Parathyroid adenoma (tissue), 2 donors: ENCODE measurements around the gene KCNJ12.
"Not testable (repeated sequence)": the region's sequence is repeated elsewhere in the genome, so short reads cannot be mapped to it uniquely, and the experiment has no call there.

Experiments
- H2AFZ ChIP-seq: fragments of 300-600 bp; sonication (generic); one replicate; pipeline ENCODE4 v1.7.0; 2017; ENCODE audit warnings: antibody characterized with exemption, mild to moderate bottlenecking
- H3K27ac ChIP-seq: fragments of 300-600 bp; sonication (generic); one replicate; pipeline ENCODE4 v1.7.0; 2017
- H3K27me3 ChIP-seq: fragments of 300-600 bp; sonication (generic); one replicate; pipeline ENCODE4 v1.7.0; 2017; ENCODE audit warnings: low read length; ENCODE audit not compliant: control insufficient read depth, insufficient read depth
- H3K36me3 ChIP-seq: fragments of 300-600 bp; sonication (generic); one replicate; pipeline ENCODE4 v1.7.0; 2017; ENCODE audit warnings: low read length; ENCODE audit not compliant: control insufficient read depth, insufficient read depth
- H3K4me1 ChIP-seq: fragments of 300-600 bp; sonication (generic); one replicate; pipeline ENCODE4 v1.7.0; 2017; ENCODE audit warnings: control low read depth
- H3K4me2 ChIP-seq: fragments of 300-600 bp; sonication (generic); one replicate; pipeline ENCODE4 v1.7.0; 2017; ENCODE audit warnings: low read length
- H3K4me3 ChIP-seq: fragments of 300-600 bp; sonication (generic); one replicate; pipeline ENCODE4 v1.7.0; 2017; ENCODE audit warnings: low read depth, low read length
- H3K79me2 ChIP-seq: fragments of 300-600 bp; sonication (generic); one replicate; pipeline ENCODE4 v1.7.0; 2017; ENCODE audit warnings: control low read depth
- H3K9ac ChIP-seq: fragments of 300-600 bp; sonication (generic); one replicate; pipeline ENCODE4 v1.7.0; 2017; ENCODE audit warnings: mild to moderate bottlenecking
- H3K9me3 ChIP-seq: fragments of 300-600 bp; sonication (generic); one replicate; pipeline ENCODE4 v1.7.0; 2017; ENCODE audit warnings: low read length; ENCODE audit not compliant: control insufficient read depth
- CTCF ChIP-seq: fragments of 300-600 bp; sonication (generic); IDR thresholded peaks from one replicate; pipeline ENCODE4 v1.7.0; 2017; ENCODE audit warnings: antibody characterized with exemption, mild to moderate bottlenecking
- donor health status: primary hyperparathyroidism.

The KCNJ12 gene

GRCh38 chr17:21400816-21401593 is 24.8 kb downstream of the KCNJ12 start:
- Histone ChIP-seq H3K9me3 (no peaks in the 10 kb centered on the region), H3K27me3 (no peaks in the 10 kb centered on the region), H2AFZ (no peak overlapping the region), H3K4me2 (no peak overlapping the region), H3K79me2 (no peaks in the 10 kb centered on the region), H3K4me1 (no peaks in the 10 kb centered on the region), H3K9ac (no peak overlapping the region), H3K4me3 (no peak overlapping the region), H3K27ac (no peak overlapping the region), H3K36me3 (no peaks in the 10 kb centered on the region)
- TF ChIP-seq CTCF = no peak

DNA sequence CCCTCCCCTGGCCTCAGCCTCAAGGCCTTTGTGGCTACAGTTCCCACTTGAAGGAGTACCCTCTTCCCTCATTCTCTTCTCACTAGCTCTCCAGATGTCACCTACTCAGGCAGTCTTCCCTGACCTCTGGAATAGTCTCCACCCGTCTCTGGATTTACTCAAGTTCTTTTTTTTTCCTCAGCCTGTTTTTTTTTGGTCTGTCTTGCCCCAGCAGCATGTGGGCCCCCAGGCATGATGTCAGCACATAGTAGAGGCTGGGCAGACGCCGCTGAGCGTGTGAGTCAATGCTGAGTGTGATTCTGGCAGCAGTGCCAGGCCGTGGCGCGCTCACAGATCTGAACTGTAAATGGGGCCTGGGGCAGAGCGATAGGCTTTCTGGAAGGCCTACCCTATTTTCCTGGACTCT is 26.0 kb downstream of the KCNJ12 start:
- H3K9ac ChIP-seq, H3K4me3 ChIP-seq: not testable (repeated sequence)
- H3K27ac ChIP-seq = peak overlapping the region; percentile 12

DNA sequence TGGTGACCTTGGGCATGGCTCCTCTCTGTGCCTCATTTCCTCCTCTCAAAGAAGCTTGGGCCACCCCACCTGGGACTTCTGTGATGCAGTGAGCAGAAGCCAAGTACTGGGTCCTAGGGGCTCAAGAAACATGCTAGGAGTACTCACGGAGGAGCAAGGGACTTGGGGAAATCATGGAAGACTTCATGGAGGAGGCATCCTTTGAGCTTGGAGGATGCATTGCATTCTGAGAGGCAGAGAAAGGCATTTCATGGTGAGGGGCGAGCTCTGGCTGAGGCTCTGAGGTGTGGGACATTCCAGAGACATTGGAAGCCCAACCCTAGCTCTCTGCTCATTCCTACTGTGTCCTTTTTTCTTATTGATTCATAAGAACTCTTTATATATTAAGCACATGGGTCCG is 26.8 kb downstream of the KCNJ12 start:
- H3K9me3 ChIP-seq, H3K27ac ChIP-seq, H3K36me3 ChIP-seq, H3K4me1 ChIP-seq, H3K4me2 ChIP-seq, H3K4me3 ChIP-seq, H3K9ac ChIP-seq, H3K27me3 ChIP-seq, H2AFZ ChIP-seq, H3K79me2 ChIP-seq: not testable (repeated sequence)

More for the DNA sequence above, 26.0 kb downstream of the KCNJ12 start:
- not testable (repeated sequence) for H3K27me3 ChIP-seq, H3K4me1 ChIP-seq, H3K4me2 ChIP-seq, H3K79me2 ChIP-seq, H3K36me3 ChIP-seq, H3K9me3 ChIP-seq
- peak overlapping the region; percentile 41 for H2AFZ ChIP-seq

GRCh38 chr17:21404106-21404505 is 27.9 kb downstream of the KCNJ12 start:
- not testable (repeated sequence) for H3K36me3 ChIP-seq, H3K79me2 ChIP-seq, H3K4me2 ChIP-seq, H3K27me3 ChIP-seq, H3K4me3 ChIP-seq, H2AFZ ChIP-seq, H3K9me3 ChIP-seq, H3K9ac ChIP-seq, H3K4me1 ChIP-seq, H3K27ac ChIP-seq

DNA sequence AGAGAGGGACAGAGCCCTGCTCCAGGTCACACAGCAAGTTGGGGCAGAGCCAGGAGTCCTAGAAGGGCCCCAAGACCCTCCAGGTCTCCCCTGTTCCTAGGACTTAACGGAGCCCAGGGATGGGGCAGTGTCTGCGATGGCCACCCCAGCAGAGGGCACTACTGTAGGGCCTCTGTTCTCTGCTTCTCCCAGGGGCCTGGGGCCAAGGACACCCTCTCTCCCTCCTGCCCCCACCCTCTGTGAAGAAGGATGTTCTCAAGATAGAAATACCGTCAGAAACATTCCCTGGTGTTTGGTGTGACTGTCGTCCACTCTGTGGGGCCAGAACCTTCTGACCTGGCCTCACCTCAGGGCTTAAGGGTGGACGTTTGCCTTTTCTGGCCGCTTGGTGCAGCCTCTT is 28.4 kb downstream of the KCNJ12 start:
- H3K9ac ChIP-seq, H3K27ac ChIP-seq, H3K9me3 ChIP-seq, H3K4me3 ChIP-seq, H2AFZ ChIP-seq, H3K4me2 ChIP-seq, H3K79me2 ChIP-seq, H3K36me3 ChIP-seq, H3K27me3 ChIP-seq, H3K4me1 ChIP-seq: not testable (repeated sequence)

DNA sequence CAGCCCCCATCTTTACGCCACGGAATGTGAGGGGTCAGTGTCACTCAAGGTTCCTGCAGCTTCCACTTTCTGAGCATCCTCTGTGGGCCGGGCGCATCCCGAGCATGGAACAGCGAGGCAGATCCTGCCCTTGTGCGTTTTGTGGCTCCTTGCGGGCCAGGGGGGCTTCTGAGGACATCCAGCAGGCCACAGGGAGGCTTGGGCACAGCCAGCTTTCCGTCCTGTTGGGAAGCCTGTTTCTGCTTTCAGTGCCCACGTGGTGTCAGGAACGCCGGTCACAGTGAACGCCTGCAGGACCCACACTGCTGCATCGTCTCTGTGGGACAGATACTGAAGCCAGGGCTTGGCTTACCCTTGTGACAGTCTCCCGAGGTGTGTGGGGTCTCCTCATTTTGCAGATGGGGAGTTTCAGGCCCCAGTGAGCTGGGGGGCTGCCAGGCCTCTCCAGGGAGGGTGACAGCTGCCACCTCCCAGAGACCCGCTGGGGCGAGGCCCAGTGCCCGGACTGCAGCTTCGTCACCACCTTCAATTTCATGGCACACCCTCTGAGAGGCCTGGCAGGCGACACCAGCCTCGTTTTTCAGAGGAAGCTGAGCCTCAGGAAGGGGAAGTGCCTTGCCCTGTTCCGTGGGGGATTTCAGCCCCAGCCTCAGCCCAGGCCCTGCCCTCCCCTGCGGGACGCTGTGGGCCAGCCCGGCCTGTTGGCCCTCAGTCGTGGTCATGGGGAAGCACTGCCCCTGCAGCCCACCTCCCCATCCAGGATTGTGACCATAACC is 29.0 kb downstream of the KCNJ12 start:
- not testable (repeated sequence) for H3K9me3 ChIP-seq, H3K4me2 ChIP-seq, H3K27me3 ChIP-seq, H3K4me3 ChIP-seq, H2AFZ ChIP-seq, H3K9ac ChIP-seq, H3K27ac ChIP-seq, H3K4me1 ChIP-seq, H3K79me2 ChIP-seq, H3K36me3 ChIP-seq

- not testable (repeated sequence) for H3K79me2 ChIP-seq, H2AFZ ChIP-seq, H3K27ac ChIP-seq, H3K4me2 ChIP-seq, H3K4me3 ChIP-seq, H3K9me3 ChIP-seq, H3K27me3 ChIP-seq, H3K36me3 ChIP-seq, H3K9ac ChIP-seq, H3K4me1 ChIP-seq
Observed at GRCh38 chr17:21405904-21406400, 29.8 kb downstream of the KCNJ12 start.

DNA sequence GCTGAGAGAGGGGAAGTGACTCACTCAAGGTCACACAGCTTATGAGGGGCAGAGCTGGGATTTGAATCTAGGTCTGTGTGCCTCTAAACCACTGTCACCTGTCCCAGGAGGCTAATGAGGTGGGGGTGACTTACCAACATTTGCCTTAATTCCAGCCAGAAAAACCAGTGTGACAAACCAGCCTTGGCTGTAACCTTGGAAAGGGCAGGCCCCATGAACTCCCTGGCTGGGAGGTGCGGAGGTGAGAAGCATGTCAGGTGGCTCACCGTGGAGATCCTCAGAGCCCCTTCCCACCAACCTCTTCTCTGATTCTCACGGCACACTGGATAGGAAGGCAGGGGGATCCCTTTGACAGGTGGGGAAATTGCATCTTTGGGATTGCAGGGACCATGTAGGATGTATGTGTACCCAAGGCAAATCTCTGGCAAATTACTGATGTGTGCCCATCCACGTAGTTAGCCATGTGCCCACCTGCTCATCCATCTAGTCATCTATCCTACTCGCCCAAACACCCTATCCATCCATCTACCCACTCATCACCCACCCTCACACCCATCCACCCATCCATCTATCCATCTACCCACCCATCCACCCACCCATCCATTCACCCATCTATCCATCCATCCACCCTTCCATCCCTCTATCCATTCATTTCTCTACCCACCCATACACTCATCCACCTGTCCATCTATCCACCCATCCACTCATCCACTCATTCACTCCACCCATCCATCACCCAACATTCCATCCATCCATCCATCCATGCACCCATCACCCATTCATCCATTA is 30.7 kb downstream of the KCNJ12 start:
- not testable (repeated sequence) for H3K36me3 ChIP-seq, H3K79me2 ChIP-seq, H3K9me3 ChIP-seq, H3K4me2 ChIP-seq, H2AFZ ChIP-seq, H3K4me1 ChIP-seq, H3K4me3 ChIP-seq, H3K27me3 ChIP-seq, H3K27ac ChIP-seq, H3K9ac ChIP-seq

- not testable (repeated sequence) for H3K9ac ChIP-seq, H2AFZ ChIP-seq, H3K4me2 ChIP-seq, H3K27ac ChIP-seq, H3K4me1 ChIP-seq, H3K4me3 ChIP-seq, H3K79me2 ChIP-seq, H3K36me3 ChIP-seq, H3K9me3 ChIP-seq, H3K27me3 ChIP-seq
Observed at GRCh38 chr17:21407752-21408151, 31.6 kb downstream of the KCNJ12 start.
